Type B pancreatic cell (in vitro differentiated cells): ENCODE results near the gene PITX1. TPM values are rescaled to one million over a fixed set of nuclear protein-coding genes. Genes with fewer than 3 reads are reported as not detected.

Experiments used
- DNase-seq: peaks from one replicate; pipeline ENCODE4 v3.0.0; 2021; ENCODE audit warnings: mixed read lengths; ENCODE audit not compliant: unreplicated experiment; ENCODE audit errors: extremely low spot score
- H3K27ac Mint-ChIP-seq: 2 replicates; pipeline ENCODE4 v1.8.0; 2021; ENCODE audit warnings: mild to moderate bottlenecking, mixed read lengths
- H3K27me3 Mint-ChIP-seq: 2 replicates; pipeline ENCODE4 v1.8.0; 2021; ENCODE audit warnings: mixed read lengths
- H3K36me3 Mint-ChIP-seq: 2 replicates; pipeline ENCODE4 v1.8.0; 2021; ENCODE audit warnings: mixed read lengths
- H3K4me1 Mint-ChIP-seq: one replicate; pipeline ENCODE4 v1.8.0; 2021; ENCODE audit warnings: mixed read lengths; ENCODE audit not compliant: unreplicated experiment
- H3K4me3 Mint-ChIP-seq: 2 replicates; pipeline ENCODE4 v1.8.0; 2021; ENCODE audit warnings: mild to moderate bottlenecking, mixed read lengths
- H3K9me3 Mint-ChIP-seq: 2 replicates; pipeline ENCODE4 v1.8.0; 2021; ENCODE audit warnings: mixed read lengths
- CTCF ChIP-seq: fragments of 200-600 bp; sonication (generic); conservative IDR thresholded peaks from 2 replicates; pipeline ENCODE4 v1.5.0; 2021; ENCODE audit warnings: antibody characterized with exemption, mild to moderate bottlenecking
- total RNA-seq: library from RNA; stranded (reverse); gene quantifications from 2 replicates; pipeline ENCODE4 v1.2.1, GENCODE V29; 2021; ENCODE audit warnings: low replicate concordance

PITX1 gene
- total RNA-seq, 1 donor from 2014 or later = 6.3 TPM

GRCh38 chr5:135009736-135010501 lies 24.1 kb downstream of the PITX1 start:
- DNase-seq = no peak
- Mint-ChIP-seq H3K36me3 (no peaks in the 10 kb centered on the region), H3K4me1 (no peaks in the 10 kb centered on the region), H3K9me3 (no peaks in the 10 kb centered on the region), H3K27me3 (peaks cover 25% of the 10 kb centered on the region), H3K4me3 (no peak overlapping the region), H3K27ac (no peak overlapping the region)
- no peak for TF ChIP-seq CTCF

- Mint-ChIP-seq H3K27me3 (peaks cover 21% of the 10 kb centered on the region), H3K4me1 (no peaks in the 10 kb centered on the region), H3K27ac (no peak overlapping the region), H3K9me3 (no peaks in the 10 kb centered on the region), H3K4me3 (no peak overlapping the region), H3K36me3 (no peaks in the 10 kb centered on the region)
- TF ChIP-seq CTCF = no peak
- no peak for DNase-seq
These were observed 24.9 kb downstream of the PITX1 start for GRCh38 chr5:135008981-135009735.

- Mint-ChIP-seq H3K27me3 (peaks cover 15% of the 10 kb centered on the region), H3K27ac (no peak overlapping the region), H3K9me3 (no peaks in the 10 kb centered on the region), H3K36me3 (no peaks in the 10 kb centered on the region), H3K4me1 (no peaks in the 10 kb centered on the region), H3K4me3 (no peak overlapping the region)
- DNase-seq = no peak
- no peak for TF ChIP-seq CTCF
These were observed 25.5 kb downstream of the PITX1 start for GRCh38 chr5:135008556-135008955.

- Mint-ChIP-seq H3K9me3 (no peaks in the 10 kb centered on the region), H3K27me3 (peaks cover 12% of the 10 kb centered on the region), H3K27ac (no peak overlapping the region), H3K4me3 (no peak overlapping the region), H3K36me3 (no peaks in the 10 kb centered on the region), H3K4me1 (no peaks in the 10 kb centered on the region)
- TF ChIP-seq CTCF = no peak
- DNase-seq = no peak
These were observed 26.2 kb downstream of the PITX1 start for GRCh38 chr5:135007749-135008363.

- no peak overlapping the region for H3K4me3 Mint-ChIP-seq
- no peaks in the 10 kb centered on the region for H3K9me3 Mint-ChIP-seq
- DNase-seq = no peak
- no peaks in the 10 kb centered on the region for H3K4me1 Mint-ChIP-seq
- H3K27me3 Mint-ChIP-seq = peaks cover 12% of the 10 kb centered on the region
- no peaks in the 10 kb centered on the region for H3K36me3 Mint-ChIP-seq
- TF ChIP-seq CTCF = no peak
- H3K27ac Mint-ChIP-seq = no peak overlapping the region
These were observed 26.7 kb downstream of the PITX1 start for GRCh38 chr5:135007305-135007704.
